AG04450 (cell line): ENCODE data around the gene KIF26A. TPM values are rescaled to one million over a fixed set of nuclear protein-coding genes. Genes with fewer than 3 reads are reported as not detected.

ENCODE experiments used
- CTCF ChIA-PET: fragments of 300-600, 350-600 bp; formaldehyde crosslinking; extraction: SDS; loops from one replicate; lab custom pipeline; 2022; ENCODE audit warnings: antibody characterized with exemption, inconsistent platforms; lab: Charles Lee
- POLR2A ChIA-PET: fragments of 350-600 bp; formaldehyde crosslinking; extraction: SDS; loops from one replicate; lab custom pipeline; 2021; ENCODE audit warnings: antibody characterized with exemption, inconsistent platforms; lab: Yijun Ruan, JAX
- DNase-seq: peaks from one replicate; pipeline ENCODE4 v3.0.0-alpha.2; 2011; ENCODE audit warnings: low read depth, low spot score
- H3K27ac ChIP-seq: one replicate; pipeline ENCODE4 v1.5.1; 2012; ENCODE audit warnings: low read depth, low read length, control low read depth
- H3K27me3 ChIP-seq: one replicate; pipeline ENCODE4 v1.6.0; 2012; ENCODE audit warnings: low read length; ENCODE audit not compliant: control insufficient read depth, insufficient read depth
- H3K4me3 ChIP-seq: 2 replicates; pipeline ENCODE4 v1.5.1; 2011; ENCODE audit warnings: mild to moderate bottlenecking, low read depth, low read length, control low read depth
- H3K9me3 ChIP-seq: 2 replicates; pipeline ENCODE4 v1.5.1; 2012; ENCODE audit warnings: low read length; ENCODE audit not compliant: control insufficient read depth, insufficient read depth
- polyA plus RNA-seq: library from polyadenylated mRNA; depleted of rRNA; stranded (reverse); fragments of >200 nt; gene quantifications from 2 replicates; pipeline ENCODE4 v1.2.3, GENCODE V29; 2011
- TF ChIP-seq, protein P1 (sequence below): IDR thresholded peaks from 2 replicates; pipeline ENCODE4 v1.5.1; 2011; ENCODE audit warnings: low read depth, low read length, control low read depth, inconsistent platforms

The KIF26A gene
- polyA plus RNA-seq, 1 experiment = not detected

DNA sequence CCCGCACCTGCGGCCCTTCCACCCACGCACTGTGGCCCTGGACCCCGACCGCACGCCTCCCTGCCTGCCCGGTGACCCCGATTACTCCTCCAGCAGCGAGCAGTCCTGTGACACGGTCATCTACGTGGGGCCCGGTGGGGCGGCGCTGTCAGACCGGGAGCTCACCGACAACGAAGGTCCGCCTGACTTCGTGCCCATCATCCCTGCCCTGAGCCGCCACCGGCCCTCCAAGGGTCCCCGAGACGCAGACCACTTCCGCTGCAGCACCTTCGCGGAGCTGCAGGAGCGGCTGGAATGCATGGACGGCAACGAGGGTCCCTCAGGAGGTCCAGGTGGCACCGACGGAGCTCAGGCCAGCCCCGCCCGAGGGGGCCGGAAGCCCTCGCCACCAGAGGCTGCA lies 36.7 kb downstream of the KIF26A start:
- TF ChIP-seq, protein P1, sequence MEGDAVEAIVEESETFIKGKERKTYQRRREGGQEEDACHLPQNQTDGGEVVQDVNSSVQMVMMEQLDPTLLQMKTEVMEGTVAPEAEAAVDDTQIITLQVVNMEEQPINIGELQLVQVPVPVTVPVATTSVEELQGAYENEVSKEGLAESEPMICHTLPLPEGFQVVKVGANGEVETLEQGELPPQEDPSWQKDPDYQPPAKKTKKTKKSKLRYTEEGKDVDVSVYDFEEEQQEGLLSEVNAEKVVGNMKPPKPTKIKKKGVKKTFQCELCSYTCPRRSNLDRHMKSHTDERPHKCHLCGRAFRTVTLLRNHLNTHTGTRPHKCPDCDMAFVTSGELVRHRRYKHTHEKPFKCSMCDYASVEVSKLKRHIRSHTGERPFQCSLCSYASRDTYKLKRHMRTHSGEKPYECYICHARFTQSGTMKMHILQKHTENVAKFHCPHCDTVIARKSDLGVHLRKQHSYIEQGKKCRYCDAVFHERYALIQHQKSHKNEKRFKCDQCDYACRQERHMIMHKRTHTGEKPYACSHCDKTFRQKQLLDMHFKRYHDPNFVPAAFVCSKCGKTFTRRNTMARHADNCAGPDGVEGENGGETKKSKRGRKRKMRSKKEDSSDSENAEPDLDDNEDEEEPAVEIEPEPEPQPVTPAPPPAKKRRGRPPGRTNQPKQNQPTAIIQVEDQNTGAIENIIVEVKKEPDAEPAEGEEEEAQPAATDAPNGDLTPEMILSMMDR = no peak
- POLR2A ChIA-PET = no interaction called here
- Histone ChIP-seq H3K9me3 (peaks cover 99% of the 10 kb centered on the region), H3K27ac (no peak overlapping the region), H3K27me3 (no peaks in the 10 kb centered on the region), H3K4me3 (no peak overlapping the region)
- no peak for DNase-seq
- CTCF ChIA-PET = no interaction called here

DNA sequence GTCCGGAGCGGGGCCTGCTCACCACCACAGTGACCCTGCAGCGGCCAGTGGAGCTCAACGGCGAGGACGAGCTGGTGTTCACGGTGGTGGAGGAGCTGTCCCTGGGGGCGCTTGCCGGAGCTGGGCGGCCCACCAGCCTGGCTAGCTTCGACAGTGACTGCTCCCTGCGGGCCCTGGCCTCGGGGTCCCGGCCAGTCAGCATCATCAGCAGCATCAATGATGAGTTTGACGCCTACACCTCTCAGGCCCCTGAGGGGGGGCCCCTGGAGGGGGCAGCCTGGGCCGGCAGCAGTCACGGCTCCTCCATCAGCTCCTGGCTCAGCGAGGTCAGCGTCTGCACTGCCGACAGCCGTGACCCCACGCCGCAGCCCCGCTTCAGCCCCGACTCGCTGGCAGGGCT lies 37.4 kb downstream of the KIF26A start:
- no peak for DNase-seq
- POLR2A ChIA-PET = no interaction called here
- Histone ChIP-seq H3K9me3 (peaks cover 98% of the 10 kb centered on the region), H3K4me3 (no peak overlapping the region), H3K27ac (no peak overlapping the region), H3K27me3 (no peaks in the 10 kb centered on the region)
- TF ChIP-seq, protein P1 = no peak
- CTCF ChIA-PET = no interaction called here

DNA sequence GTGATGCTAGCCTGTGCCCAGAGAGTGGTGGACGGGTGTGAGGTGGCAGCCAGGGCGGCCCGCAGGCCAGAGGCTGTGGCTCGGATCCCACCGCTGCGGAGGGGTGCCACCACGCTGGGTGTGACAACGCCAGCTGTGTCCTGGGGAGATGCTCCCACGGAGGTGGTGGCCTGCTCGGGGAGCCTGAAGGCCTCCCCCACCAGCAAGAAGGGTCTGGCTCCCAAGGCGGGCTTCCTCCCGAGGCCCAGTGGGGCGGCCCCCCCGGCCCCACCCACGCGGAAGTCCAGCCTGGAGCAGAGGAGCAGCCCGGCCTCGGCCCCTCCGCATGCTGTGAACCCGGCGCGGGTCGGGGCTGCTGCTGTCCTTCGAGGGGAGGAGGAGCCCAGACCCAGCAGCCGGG lies 38.2 kb downstream of the KIF26A start:
- H3K9me3 ChIP-seq = peaks cover 98% of the 10 kb centered on the region
- no peaks in the 10 kb centered on the region for H3K27me3 ChIP-seq
- ChIA-PET CTCF (no interaction called here), POLR2A (no interaction called here)
- TF ChIP-seq, protein P1 = no peak
- no peak overlapping the region for H3K27ac ChIP-seq
- no peak for DNase-seq
- H3K4me3 ChIP-seq = no peak overlapping the region

DNA sequence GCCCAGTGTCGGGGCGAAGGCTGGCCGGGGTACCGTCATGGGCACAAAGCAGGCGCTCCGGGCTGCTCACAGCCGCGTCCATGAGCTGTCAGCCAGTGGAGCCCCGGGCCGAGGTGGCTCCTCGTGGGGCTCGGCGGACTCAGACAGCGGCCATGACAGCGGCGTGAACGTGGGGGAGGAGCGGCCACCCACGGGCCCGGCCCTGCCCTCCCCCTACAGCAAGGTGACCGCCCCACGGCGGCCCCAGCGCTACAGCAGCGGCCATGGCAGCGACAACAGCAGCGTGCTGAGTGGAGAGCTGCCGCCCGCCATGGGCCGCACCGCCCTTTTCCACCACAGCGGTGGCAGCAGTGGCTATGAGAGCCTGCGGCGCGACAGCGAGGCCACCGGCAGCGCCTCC lies 39.0 kb downstream of the KIF26A start:
- CTCF ChIA-PET = no interaction called here
- H3K4me3 ChIP-seq = no peak overlapping the region
- POLR2A ChIA-PET = interaction anchor here (0.5 kb wide), 1 partner anchor 383 kb away, joined by 4 read pairs; no protein-coding TSS in a partner anchor
- H3K27ac ChIP-seq = no peak overlapping the region
- DNase-seq = no peak
- no peaks in the 10 kb centered on the region for H3K27me3 ChIP-seq
- TF ChIP-seq, protein P1 = no peak
- peaks cover 98% of the 10 kb centered on the region for H3K9me3 ChIP-seq

DNA sequence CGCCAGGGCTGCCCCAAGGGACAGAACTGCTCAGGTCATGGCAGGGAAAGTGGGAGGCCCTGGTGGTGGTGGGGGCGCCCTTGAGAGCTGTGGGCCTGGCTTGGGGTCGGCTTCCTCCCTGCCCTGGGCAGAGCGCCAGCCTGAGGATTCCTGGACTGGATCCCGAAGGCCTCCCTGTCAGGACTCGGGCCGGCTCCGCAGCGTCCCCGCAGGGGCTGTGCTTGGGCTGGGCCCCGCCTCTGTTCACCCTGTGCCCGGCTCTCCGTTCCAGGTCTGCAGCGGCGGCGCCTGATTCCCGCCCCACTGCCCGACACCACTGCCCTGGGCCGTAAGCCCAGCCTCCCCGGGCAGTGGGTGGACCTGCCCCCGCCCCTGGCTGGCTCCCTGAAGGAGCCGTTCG lies 39.9 kb downstream of the KIF26A start:
- POLR2A ChIA-PET = interaction anchor here (0.5 kb wide), 1 partner anchor 382 kb away, joined by 4 read pairs; no protein-coding TSS in a partner anchor
- no peaks in the 10 kb centered on the region for H3K27me3 ChIP-seq
- H3K27ac ChIP-seq = no peak overlapping the region
- TF ChIP-seq, protein P1 = no peak
- H3K9me3 ChIP-seq = peaks cover 98% of the 10 kb centered on the region
- CTCF ChIA-PET = no interaction called here
- DNase-seq = no peak
- no peak overlapping the region for H3K4me3 ChIP-seq
